Dermis blood vessel endothelial cell (primary cell): Measurements from ENCODE around the gene PSORS1C2. TPM values are rescaled to one million over a fixed set of nuclear protein-coding genes. Genes with fewer than 3 reads are reported as not detected.
A peak's percentile ranks its signal among the peaks of the same experiment; 100 is the strongest.

Experiments used
- DNase-seq: peaks from one replicate; pipeline ENCODE4 v3.0.0; 2010
- total RNA-seq: library from RNA; depleted of rRNA; stranded (reverse); fragments of >200 nt; gene quantifications from 2 replicates; pipeline ENCODE4 v1.2.3, GENCODE V29; 2014

PSORS1C2 gene
- total RNA-seq, 1 donor from 2014 or later = not detected

DNA sequence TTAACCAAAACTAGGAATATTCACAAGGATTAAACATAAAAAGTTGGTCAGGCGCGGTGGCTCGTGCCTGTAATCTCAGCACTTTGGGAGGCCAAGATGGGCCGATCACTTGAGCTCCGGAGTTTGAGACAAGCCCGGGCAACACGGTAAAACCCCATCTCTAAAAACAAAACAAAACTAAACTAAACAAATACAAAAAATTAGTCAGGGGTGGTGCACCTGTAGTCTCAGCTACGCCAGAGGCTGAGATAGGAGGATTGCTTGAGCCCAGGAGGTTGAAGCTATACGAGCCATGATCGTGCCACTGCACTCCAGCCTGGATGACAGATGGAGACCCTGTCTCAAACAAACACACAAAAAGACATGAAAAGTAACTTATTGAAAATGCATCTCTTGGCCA is 3.2 kb downstream of the PSORS1C2 start:
- DNase-seq = no peak

DNA sequence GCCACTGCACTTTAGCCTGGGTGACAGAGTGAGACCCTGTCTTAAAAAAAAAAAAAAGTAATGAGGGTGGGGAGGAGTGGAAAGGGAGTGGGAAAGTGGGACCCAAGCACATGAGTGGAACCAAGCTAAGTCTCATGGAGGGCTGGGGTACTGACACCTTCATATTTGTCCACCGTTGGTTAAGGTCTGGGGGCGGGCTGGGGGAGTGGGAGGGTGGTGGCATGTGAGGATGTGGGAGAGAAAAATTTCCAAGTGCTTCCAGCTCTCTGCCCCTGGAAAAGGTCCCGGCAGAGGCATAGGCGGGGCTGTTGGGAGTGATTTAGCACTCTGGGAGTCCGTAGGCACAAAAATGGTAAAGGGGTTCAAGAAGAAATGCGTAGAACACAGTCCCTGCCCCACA is 6.1 kb downstream of the PSORS1C2 start:
- no peak for DNase-seq

DNA sequence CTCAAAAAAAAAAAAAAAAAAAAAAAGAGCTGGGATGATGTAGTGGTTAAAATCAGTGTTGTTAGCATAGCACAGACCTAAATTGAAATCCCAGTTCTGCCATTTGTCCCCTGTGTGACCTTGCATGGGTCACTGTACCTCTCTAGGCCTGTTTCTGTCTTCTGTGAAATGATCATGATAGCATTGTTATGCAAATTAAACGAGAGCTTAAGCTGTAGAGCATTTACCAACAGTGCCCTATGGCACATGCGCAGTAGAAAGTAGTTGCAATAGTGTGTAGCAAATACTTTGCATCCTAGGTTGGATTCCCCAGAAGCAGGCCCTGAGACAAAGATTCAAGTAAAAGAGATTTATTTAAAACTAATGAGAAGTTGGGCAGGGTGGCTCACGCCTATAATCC is 7.3 kb downstream of the PSORS1C2 start:
- no peak for DNase-seq

DNA sequence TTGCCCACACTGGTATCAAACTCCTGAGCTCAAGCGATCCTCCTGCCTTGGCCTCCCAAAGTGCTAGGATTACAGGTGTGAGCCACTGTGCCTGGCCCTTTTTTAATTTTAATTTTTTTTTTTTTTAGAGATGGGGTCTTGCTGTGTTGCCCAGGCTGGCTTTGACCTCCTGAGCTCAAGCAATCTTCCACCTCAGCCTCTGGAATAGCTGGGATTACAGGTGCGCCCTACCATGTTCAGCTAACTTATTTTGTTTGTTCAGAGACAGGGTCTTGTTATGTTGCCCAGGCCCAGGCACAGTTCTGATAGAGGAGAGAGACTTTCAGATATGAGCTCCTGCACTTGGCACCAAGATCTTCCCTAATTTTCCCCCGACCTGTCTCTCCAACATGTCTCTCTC is 8.1 kb downstream of the PSORS1C2 start:
- DNase-seq = no peak

DNA sequence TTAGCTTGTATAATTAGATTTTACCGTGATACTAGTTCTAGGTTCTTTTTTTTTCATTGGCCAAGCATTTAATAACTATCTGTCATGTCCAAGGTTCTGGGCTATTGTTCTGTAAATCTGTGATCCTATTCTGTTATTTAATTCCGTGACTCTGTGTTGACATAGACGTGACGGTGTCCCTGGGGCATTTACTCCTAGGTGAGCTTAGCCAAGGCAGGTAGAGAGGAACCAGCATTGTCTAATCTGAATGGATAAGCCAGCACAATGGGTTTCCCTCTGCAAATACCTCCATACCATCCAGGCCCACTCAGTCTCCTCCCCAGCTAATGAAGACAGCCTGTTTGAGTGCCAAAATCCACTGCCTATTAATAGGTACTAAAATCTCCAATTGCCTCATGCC is 9.7 kb downstream of the PSORS1C2 start:
- DNase-seq = no peak

DNA sequence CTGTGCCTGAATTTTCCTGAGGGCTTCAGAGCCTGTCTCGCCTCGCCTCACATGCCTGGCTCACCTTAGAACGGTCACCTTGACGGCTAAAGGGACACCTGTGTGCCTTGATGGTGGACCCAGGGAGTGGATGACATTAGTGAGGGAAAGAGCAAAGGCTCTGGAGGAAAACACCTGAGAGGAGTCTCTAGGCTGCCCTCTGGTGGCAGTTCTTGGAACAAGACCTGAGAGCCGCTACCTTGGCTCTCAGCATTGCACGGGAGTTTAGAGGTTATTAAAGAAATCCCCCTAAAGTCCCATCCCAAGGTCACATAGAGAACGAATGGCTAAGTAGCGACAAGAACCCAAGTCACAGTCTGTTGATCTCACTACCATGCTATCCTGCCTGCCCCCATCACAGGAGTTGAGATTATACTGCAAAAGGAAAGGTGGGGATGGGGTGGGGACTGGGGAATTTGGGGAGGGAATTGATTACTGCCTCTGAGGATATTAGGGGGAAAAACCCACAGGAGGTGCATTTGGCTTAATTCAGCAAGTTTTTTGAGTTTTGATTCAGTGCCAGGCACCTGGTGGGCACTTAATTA is 10.7 kb downstream of the PSORS1C2 start:
- peak; percentile 69 for DNase-seq

DNA sequence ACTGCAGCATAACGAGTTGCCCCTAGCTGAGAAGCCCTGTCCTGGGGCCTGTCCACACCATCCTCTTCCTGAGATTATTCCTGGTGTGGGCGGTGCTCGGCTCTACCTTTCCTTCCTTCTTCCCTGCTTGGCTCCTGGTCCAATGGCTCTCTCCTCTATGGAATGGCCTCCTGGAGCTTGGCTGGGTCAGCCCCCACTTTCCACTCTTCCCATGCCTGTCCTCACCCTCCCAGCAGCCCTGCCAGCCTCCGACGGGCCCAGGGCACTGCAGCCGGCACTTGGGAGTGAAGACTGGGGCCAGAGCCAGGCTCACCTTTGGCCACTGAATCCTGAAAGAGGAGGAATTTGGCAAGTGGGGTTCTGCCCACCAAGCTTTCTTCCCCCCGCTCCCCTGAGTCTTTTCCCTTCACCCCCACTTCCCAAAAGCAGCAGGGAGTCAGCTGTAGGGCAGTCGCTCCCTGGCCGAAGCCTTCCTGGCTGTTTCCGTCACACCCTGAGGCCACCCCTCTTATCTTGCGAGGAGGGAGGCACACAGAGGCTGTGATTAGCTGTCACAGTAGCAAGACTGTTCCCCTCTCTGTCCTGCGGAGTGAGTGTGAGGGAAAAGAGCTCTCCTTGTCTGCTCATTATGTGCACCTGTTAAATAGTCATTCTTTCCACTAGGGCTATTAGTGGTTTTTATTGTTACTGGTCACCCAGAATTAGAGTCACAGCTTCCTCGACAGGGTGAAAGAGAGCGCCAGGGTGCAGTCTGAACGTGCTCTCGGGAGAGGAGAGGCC is 12.3 kb downstream of the PSORS1C2 start:
- DNase-seq = peak; percentile 24

DNA sequence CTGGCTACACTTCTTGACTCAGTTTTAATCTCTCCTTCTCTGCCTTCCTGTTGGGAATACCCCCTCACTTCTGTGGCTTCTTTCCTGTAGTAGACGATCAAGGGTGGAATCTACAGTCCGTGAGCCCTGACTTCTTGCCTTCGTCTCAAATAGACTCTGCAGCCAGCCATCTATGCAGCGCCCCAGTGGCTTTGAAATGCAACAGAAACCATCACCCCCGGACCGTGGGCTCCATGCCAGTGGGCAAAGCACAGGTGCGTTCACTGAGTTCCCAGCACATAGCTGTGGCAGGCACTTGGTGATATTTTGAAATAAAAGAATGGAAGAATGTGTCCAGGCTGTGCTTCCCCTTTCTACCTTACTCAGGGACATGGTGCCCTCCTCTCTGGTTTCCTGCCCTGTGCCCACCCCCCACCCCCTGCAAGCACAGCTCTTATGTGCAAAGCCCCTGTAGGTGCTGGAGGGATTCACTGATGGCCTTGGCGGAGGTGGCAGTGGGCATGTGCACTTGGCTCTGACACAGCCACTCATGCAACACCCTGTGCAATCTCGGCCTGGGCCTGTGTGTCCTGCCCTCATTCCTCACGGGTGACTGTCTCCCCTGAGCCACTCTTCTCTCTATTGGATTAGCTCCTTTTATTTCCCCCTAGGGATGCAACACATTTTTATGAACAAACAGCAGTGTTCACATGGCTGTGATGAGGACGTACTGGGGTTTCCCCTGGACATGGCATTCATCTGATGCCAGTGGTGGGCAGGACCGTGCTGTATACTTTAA is 13.1 kb downstream of the PSORS1C2 start:
- peak; percentile 28 for DNase-seq

DNA sequence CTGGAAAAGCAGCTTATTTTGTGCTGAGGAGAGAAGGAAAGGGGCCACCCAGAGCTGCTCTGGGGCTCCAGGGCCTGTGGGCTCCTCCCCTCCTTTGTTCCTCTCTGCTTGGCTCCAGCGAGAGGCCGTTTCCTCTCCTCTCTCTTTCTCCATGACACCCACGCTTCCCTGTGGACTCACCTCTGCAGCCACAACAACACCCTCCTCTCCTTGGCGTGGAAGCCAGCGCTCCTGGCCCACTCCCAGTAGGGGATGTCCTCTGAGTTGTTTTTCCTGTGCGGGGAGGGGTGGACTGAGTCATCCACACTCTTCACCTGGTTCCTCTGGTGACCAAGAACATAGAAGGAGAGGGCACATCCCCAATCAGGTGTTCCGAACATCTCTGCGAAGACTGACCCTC is 13.7 kb downstream of the PSORS1C2 start:
- peak; percentile 78 for DNase-seq

DNA sequence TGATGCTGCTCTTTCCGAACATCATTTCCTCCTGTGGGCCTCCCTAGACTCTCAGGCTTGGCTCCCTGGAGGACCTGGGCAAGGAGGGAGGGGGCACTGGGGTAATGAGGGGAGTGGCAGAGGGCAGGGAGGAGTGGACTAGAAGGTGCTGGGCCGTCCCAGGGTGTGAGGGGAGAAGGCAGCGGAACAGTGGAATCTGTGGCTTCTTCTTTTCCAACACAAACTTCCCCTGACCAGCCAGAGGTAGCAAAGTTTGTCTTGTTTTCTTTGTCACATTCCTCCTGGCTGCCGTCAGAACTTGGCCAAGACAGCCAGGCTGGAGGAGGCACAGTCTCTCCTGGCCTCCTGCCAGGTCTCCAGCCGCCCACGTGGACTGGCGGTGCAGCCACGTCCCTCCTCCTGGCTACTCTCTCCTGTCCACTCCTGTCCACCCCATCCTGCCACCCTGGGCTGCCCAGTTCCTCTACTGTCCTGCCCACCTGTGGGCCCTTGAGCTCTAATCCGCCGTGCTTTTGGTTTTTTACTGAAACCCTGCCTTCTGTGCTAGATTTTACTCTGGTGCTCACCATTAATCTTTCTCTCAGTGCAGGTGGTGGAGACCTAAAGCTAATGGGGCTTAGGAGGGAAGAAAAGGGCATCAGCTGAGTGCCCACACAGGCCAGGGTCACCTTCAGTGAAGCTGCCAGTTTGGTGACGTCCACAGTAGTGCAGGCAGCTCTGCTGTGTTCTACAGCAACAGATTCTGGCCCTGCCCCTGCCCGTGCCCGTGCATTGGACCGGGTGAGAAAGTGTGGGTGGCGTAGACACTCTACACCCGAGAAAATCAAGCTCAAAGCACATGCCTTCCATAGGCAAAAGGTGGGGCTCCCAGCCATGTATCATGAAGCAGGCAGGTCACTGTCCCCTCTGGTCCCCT is 15.8 kb downstream of the PSORS1C2 start:
- DNase-seq = peak; percentile 91

DNA sequence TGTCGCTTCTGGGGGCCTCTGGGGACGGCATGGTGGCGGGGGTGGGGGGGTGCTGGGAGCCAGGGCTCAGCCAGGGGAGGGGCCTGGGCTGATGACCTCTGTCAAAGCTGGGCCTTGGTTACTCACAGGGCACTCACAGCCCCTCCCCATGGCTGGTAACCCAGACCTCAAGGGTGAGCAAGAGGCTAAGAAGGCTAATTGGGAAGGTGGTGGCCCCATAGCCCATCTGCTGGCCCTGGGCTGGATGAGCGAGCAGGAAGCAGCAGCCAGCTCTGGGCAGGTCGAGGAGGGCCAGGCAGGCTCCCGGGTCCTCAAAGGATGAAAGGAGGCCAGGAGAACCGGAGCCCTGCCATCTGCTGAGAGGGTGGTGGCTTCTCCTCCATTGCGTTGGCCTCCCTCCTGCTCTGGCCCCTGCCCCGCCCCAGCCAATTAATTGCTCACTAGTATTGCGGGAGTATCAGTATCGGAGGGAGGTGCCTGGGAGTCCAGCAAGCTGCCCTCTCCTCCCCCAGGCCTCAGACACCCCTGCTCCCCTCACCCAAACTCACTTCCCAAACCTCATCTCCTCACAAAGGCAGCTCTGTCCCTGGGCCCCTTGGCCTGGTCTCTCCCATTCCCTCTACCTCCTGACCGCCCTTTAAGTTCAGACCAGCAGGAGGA is 17.6 kb downstream of the PSORS1C2 start:
- DNase-seq = no peak

DNA sequence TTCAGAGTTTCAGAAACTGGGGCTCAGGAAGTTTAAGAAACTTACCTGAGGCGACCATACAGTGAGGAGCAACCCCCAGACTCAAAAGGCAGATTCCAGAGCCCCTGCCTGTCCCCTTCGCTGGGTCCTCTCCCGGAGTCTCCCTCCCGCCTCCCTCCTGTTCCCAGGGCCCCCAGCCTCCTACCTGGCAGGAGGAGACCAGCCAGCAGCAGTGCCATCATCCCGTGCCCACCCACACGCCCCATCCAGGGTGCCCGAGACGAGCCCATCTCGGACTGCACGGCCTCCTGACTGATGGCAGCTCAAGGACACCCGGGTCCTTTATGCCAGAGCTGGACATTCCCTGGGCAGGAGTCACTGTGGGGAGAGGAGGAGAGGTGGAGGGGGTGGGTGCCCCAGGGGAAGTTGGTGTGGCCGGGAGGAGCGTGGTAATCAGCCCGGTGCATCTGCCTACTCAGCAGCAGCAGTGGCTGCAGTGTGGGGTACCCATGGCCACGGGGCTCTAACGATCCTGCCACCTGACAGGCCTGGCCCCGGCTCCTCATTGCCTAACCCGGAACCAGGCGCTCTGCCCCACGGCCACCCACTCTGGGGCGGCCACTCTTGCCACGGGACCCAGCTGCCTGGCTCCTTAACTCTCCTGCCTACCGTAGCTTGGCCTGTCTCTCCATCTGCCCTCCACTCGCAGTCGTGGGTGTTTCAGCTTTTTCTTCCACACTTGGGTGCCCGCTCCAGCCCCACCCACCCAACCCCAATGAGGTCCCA is 18.5 kb downstream of the PSORS1C2 start, which contains the start of gene CDSN:
TSS of gene CDSN (minus strand) at position 296 of the 765 bp plus-strand sequence. CDS start at position 269, 27 bp downstream.
- no peak for DNase-seq

DNA sequence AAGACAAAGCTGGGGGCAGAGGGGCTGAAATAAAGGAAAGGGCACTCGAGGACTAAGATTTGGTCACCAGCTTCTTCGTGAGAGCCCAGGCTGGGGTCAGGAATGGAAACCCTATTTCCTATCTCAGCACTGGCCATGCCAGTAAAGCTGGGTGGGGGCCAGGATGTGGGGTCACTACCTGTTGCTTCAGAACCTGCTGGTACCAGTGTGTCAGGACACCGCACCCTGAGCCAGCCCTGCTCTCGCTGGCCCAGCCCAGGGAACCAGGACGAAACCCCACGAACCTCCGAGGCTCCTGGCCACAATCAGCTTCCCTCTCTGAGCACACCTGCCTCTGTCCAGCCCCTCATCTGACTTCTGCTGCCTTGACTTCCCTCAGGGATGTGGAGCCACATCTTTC is 20.7 kb downstream of the PSORS1C2 start:
- DNase-seq = no peak

DNA sequence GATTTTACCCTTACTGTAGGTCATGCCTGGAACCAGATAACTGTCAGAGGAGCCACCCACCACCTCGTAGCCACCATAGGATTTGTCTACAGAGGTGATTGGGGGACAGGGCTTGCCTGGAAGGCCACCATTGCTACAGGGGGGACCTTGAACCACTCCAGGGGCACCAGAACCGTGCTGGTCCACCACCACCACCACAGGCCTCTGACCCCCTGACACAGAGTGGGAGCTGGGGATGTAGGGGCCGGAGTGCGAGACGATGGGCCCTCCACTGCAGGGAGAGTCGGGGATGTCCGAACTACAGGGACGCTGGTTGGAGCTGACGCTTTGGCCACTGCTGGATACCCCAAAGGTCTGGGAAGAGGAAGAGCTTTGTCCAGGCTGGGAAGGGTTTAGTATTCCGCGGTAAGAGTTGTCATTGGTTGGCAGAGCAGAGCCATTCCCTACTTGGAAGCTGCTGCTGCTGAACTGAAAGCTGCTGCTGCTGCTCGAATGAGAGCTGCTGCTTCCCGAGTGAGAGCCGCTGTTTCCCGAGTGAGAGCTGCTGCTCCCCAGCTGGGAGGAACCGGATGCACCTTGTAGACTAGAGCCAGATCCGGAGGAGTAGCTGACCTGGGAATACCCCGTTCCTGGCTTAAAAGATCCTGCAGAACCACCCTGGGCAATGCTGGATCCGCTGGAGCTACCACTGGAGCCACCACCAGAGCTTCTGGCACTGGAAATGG is 22.0 kb downstream of the PSORS1C2 start:
- DNase-seq = peak; percentile 86

DNA sequence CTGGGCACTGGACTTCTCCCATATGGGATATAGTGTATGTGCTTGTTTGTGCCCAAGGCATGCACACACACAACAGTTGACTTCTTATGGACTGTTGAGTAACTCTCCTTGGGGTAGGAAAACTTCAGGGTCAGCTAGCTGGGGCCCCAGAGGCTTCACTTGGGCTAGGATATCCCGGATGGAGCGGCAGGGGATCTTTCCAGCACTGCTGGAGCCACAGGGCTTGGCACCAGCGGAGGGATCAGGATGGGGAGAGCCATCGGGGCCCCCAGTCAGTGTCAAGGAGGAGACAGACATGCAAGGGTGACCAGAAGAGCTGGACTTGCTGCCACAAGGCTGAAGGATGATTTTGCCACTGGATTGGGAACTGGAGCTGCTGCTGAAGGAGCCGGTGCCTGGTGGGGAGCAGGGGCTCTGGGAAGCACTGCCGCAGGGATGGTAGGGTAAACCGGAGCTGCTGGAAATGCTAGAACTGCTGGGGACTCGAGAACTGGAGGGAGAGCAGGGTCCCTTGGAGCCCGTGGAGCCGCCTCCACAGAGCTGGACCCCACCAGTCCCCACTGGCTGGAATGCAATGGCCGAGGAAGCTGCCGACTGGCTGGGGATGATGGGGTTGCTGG is 22.8 kb downstream of the PSORS1C2 start:
- no peak for DNase-seq

DNA sequence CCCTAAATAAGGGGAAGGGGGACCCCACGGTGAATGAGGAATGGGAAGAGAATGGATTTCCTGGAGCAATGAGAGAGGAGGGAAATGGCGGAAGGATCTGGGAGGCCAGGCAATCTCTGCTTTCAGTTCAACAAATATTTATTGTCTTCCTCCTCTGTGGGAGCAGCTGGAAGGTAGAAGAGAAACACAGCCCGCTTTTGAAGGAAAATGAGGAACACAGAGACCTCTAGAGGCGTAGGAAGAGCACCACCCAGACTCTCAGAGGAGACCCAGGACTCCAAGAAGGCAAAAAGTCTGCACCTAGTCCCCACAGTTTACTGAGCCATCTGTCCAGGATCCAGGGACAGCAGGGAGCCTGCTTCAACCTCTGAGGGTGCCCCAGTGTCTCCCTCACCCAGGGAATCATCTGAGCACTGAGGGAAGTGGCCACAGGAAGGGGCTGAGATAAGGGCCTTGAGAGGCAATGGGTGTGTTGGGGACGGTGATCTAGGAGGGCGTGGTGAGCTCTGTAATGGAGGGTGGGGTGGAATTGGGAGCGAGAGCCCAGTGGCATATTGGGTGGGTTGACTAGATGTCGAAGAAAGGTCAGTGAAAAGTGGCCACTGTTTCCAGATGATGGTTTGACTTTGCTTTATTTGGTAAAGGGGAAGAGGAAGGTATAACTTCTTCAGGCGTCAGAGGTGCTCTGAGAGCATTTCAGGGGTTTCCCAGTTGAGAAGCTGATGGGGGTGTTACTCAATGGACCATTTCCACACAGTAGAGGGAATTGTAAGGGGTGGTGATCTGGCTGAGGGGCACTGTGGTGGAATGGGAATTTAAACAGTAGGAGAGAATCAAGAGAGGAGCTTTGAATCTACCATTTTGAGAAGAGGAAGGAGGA is 23.7 kb downstream of the PSORS1C2 start:
- peak; percentile 82 for DNase-seq

DNA sequence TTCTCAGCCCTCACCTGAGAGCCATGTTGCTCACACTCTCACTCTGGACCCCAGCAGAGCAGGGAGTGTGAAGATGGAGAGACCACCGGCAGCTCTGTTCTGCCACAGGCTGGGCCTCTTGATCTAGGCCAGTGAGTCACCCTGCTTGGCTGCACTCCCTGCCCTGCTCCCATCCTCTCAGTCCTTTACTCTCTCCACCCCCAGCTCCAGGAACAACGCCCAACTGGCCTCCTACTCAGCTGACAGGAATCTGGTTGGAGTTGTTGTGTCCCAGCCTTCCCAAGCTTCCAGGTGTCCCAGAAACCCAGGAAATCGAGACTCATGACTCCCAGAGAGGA is 24.4 kb downstream of the PSORS1C2 start, which contains the start of gene PSORS1C1:
TSS of gene PSORS1C1 (plus strand) at position 260 of the 338 bp plus-strand sequence. CDS start 14,833 bp downstream, outside the sequence.
- DNase-seq = peak; percentile 86

DNA sequence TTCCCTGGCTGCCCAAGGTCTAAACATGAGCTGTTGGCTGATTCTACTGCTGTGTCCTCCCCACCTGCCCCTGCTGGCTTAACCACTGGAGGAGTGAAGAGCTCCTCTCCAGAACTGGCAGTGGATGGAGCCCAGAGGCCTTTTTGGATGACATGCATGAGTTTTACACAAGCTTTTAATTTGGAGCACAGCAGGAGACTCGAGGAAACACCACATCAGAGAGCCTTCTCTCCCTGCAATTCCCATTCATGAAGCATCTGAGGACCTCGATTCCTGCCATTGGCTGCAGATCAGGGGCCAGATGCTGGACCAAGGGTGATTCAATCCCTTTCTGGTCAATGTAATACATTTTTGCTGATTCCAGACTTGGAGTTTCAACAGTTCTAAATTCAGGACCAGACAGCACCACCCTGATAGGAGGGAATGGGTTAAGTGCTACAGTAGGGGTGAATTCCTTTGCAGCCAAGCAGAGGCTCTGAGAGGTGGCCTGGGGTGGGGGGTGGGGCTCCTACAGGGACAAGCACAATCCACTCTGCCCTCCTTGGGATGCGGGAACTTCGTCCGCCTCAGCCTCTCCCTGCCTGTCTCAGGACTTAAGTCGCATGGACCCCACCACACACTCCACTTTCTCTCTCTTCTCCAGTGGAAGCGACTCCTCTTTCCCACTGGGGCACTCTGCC is 24.9 kb downstream of the PSORS1C2 start:
- DNase-seq = peak; percentile 19
